Astrocyte of the cerebellum (primary cell): ENCODE results near the gene KLF1.
"Not testable (repeated sequence)": the region's sequence is repeated elsewhere in the genome, so short reads cannot be mapped to it uniquely, and the experiment has no call there.

ENCODE experiments used
- DNase-seq: peaks from one replicate; pipeline ENCODE4 v3.0.0-alpha.2; 2011; ENCODE audit warnings: low read depth
- H3K4me3 ChIP-seq: 2 replicates; pipeline ENCODE4 v1.5.1; 2011; ENCODE audit warnings: mild to moderate bottlenecking, low read depth, low read length, moderate library complexity
- in situ Hi-C: cut with HindIII; loops from 2 replicates; pipeline ENCODE4 v1.10.0; 2017; ENCODE audit warnings: low sequenced_read_pairs
- TF ChIP-seq, protein P1 (sequence below): IDR thresholded peaks from 2 replicates; pipeline ENCODE4 v1.5.1; 2012; ENCODE audit warnings: low read length, low read depth, moderate library complexity, mild to moderate bottlenecking; ENCODE audit errors: missing control alignments

KLF1 gene

DNA sequence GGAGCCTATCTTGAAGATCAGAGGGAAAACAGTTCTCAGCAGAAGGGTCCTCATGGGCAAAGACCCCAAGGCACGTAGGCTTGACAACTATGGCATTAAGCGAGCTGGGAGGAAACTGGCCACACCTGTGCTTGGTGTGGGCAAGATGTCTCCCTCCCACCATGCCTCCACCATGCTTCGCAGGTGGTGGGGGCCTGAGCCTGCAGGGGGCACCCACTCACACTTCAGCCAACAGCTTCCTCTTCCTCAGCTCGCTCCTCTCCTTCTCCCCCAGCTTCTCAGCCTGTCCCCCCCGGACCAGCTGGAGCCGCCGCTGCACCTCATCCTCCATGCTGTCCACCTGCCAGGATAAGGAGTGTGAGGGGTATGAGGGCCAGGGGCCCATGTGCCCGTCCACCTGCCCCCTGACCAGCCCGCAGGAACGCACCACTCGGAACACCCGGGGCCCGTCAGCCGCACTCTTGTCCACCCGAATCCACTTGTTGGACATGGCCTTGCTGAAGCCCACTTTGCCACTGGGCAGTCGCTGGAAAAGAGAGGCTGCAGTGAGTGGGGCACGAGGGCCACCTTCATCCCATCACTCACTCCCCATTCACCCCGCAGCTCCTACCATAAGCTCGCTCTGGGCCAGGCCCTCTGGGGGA, 43.1 kb upstream of the KLF1 start:
- no peak overlapping the region for H3K4me3 ChIP-seq
- DNase-seq, result no peak
- in situ Hi-C loops, result no loop called here
- TF ChIP-seq, protein P1, sequence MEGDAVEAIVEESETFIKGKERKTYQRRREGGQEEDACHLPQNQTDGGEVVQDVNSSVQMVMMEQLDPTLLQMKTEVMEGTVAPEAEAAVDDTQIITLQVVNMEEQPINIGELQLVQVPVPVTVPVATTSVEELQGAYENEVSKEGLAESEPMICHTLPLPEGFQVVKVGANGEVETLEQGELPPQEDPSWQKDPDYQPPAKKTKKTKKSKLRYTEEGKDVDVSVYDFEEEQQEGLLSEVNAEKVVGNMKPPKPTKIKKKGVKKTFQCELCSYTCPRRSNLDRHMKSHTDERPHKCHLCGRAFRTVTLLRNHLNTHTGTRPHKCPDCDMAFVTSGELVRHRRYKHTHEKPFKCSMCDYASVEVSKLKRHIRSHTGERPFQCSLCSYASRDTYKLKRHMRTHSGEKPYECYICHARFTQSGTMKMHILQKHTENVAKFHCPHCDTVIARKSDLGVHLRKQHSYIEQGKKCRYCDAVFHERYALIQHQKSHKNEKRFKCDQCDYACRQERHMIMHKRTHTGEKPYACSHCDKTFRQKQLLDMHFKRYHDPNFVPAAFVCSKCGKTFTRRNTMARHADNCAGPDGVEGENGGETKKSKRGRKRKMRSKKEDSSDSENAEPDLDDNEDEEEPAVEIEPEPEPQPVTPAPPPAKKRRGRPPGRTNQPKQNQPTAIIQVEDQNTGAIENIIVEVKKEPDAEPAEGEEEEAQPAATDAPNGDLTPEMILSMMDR, result no peak

DNA sequence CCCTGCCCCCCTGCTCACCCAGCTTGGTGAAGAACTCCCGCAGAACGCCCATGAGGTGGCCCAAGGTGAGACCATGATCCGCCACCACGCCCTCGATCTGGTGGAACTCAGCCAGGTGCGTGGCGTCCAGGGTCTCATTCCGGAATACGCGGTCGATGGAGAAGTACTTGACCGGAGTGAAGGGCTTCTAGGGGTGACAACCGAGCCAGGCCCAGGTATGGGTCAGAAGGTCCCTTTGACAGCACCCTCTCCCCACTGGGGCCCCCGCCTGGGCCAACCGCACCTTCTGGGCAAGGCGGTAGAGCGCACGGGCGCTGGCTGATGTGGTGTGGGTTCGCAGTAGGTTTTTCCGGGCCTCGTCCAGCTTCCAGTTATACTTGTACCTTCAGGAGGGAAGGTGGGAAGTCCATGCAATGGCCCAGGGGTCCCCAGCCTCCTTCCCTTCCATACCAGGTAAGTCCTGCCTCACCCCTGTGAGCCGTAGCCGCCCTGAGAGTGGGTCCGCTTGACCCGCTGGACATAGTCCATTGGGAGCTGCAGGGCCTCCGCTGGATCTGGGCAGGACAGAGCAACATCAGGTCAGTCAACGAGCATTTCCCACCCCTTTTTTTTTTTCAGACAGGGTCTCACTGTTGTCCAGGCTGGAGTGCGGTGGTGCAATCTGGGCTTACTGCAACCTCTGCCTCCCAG, 37.8 kb upstream of the KLF1 start:
- H3K4me3 ChIP-seq, result no peak overlapping the region
- no peak for DNase-seq
- in situ Hi-C loops, result no loop called here
- TF ChIP-seq, protein P1, result no peak

DNA sequence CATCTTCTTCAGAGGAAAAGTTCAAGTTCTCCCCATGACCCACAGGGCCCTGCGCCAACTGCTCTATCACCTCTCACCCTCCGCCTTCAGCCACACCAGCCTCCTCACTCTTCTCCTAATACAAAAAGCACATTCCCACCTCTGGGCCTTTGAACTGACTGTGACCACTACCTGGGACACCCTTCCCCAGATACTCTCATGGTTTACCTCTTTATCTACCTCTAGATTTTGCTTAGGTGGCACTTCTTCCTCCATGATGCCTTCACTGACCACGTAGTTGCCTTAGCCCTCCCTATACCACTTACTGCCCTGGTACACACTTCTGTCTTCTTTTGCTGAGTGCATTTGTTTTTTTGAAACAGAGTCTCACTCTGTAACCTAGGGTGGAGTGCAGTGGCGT, 36.0 kb upstream of the KLF1 start:
- H3K4me3 ChIP-seq, result no peak overlapping the region
- no peak for DNase-seq
- in situ Hi-C loops, result no loop called here
- TF ChIP-seq, protein P1, result no peak

DNA sequence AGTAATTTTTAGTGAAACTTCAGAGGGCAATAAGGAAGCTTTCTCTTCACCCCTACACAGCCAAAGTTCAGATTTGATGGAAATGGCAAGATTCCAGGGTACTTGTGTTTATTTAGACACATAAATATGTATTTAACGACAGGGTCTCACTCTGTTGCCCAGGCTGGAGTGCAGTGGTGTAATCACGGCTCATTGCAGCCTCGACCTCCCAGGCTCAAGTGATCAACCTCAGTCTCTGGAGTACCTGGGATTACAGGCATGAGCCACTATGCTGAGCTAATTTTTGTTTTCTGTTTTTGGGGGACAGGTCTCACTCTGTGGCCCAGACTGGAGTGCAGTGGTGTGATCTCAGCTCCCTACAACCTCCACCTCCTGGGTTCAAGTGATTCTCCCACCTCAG, 34.0 kb upstream of the KLF1 start:
- no peak overlapping the region for H3K4me3 ChIP-seq
- DNase-seq, result no peak
- in situ Hi-C loops, result no loop called here
- TF ChIP-seq, protein P1, result no peak

DNA sequence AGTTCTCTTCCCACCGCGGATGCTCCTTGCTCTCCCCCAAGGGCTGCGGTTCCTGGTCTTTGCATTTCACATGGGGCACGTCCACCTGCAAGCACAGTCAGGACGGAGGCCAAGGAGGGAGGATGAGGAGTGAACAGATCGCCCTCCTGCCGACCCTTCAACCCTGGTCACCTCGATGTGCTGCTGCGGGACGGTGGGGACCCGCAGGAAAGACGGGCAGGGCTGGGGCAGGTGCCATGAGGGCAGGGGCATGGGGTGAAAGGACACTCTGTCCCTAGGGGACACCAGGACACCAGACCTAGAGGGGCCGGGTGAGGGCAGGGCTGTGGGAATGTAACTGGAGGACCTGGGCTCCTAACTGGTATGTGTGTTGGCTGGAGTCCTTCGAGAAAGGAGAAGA, 31.3 kb upstream of the KLF1 start:
- no peak for DNase-seq
- in situ Hi-C loops, result no loop called here
- TF ChIP-seq, protein P1, result no peak
- H3K4me3 ChIP-seq, result no peak overlapping the region

DNA sequence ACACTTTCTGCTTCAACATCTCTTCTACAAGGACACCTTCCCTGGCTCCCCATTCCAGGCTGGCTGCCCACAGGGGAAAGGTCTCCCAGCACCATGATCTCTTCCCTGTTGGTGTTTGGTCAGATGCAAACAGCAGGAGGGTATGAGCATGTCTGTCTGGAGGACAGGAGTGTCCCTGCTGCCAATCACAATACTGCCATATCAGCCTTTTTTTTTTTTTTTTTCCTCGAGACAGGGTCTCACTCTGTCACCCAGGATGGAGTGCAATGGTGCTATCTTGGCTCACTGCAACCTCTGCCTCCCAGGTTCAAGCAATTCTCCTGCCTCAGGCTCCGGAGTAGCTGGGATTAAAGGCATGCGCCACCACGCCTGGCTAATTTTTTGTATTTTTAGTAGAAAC, 28.9 kb upstream of the KLF1 start:
- in situ Hi-C loops, H3K4me3 ChIP-seq, DNase-seq: not testable (repeated sequence)
